SIG-M5 treated with dmso at 0.1 percent for 504 hours (cell line): ENCODE data around the gene TPRG1L.
A peak's percentile ranks its signal among the peaks of the same experiment; 100 is the strongest.
"Not testable (repeated sequence)": the region's sequence is repeated elsewhere in the genome, so short reads cannot be mapped to it uniquely, and the experiment has no call there.

Source experiments
- DNase-seq: peaks from one replicate; lab custom pipeline; 2025; ENCODE audit not compliant: unreplicated experiment; lab: John Stamatoyannopoulos, UW

The TPRG1L gene

GRCh38 chr1:3607703-3608065, 17.1 kb upstream of the TPRG1L start:
- DNase-seq, result no peak

GRCh38 chr1:3608154-3608553, 16.7 kb upstream of the TPRG1L start:
- no peak for DNase-seq

GRCh38 chr1:3609016-3609768, 15.6 kb upstream of the TPRG1L start:
- DNase-seq, result no peak

- DNase-seq, result no peak
Observed at GRCh38 chr1:3609769-3610526, 14.9 kb upstream of the TPRG1L start.

GRCh38 chr1:3610527-3611169, 14.2 kb upstream of the TPRG1L start:
- no peak for DNase-seq

- peak; percentile 49 for DNase-seq
Observed at GRCh38 chr1:3611170-3612019, 13.4 kb upstream of the TPRG1L start, which contains the start of gene MEGF6. Gene MEGF6, minus strand, starts transcription at chr1:3611508. Its CDS starts 240 bp downstream, at chr1:3611268.

GRCh38 chr1:3612123-3612522, 12.7 kb upstream of the TPRG1L start:
- DNase-seq, result no peak

- no peak for DNase-seq
Observed at GRCh38 chr1:3614755-3615742, 9.8 kb upstream of the TPRG1L start.

- no peak for DNase-seq
Observed at GRCh38 chr1:3616861-3617260, 8.0 kb upstream of the TPRG1L start.

- no peak for DNase-seq
Observed at GRCh38 chr1:3617806-3618345, 6.9 kb upstream of the TPRG1L start.

- DNase-seq, result no peak
Observed at GRCh38 chr1:3618531-3618880, 6.3 kb upstream of the TPRG1L start.

- peak; percentile 49 for DNase-seq
Observed at GRCh38 chr1:3618881-3619671, 5.7 kb upstream of the TPRG1L start.

GRCh38 chr1:3620708-3621107, 4.1 kb upstream of the TPRG1L start:
- DNase-seq, result no peak

- DNase-seq, result not testable (repeated sequence)
Observed at GRCh38 chr1:3621151-3621671, 3.6 kb upstream of the TPRG1L start.

GRCh38 chr1:3622102-3622501, 2.7 kb upstream of the TPRG1L start:
- DNase-seq, result not testable (repeated sequence)

GRCh38 chr1:3623441-3624199, 1.2 kb upstream of the TPRG1L start:
- no peak for DNase-seq

GRCh38 chr1:3625151-3625907, 514 bp downstream of the TPRG1L start:
- DNase-seq, result peak; percentile 17
